Myocyte (in vitro differentiated cells): Measurements from ENCODE around the gene TAPT1. TPM values are rescaled to one million over a fixed set of nuclear protein-coding genes. Genes with fewer than 3 reads are reported as not detected.

Source experiments
- DNase-seq: peaks from one replicate; pipeline ENCODE4 v3.0.0-alpha.2; 2012; ENCODE audit warnings: low read depth
- polyA plus RNA-seq: library from polyadenylated mRNA; unstranded; fragments of >200 nt; gene quantifications from one replicate; pipeline ENCODE4 v1.2.1, GENCODE V29; 2012; ENCODE audit warnings: missing spikeins
- total RNA-seq: library from RNA; depleted of rRNA; stranded (reverse); fragments of >200 nt; gene quantifications from 2 replicates; pipeline ENCODE4 v1.2.3, GENCODE V29; 2014

The TAPT1 gene
- 15.5 and 17.1 TPM in 2 replicates for total RNA-seq
- 9.1 TPM for polyA plus RNA-seq

GRCh38 chr4:16225863-16226815, at the start of gene TAPT1:
Gene TAPT1, minus strand, starts transcription at chr4:16226471. Its CDS starts 14 bp downstream, at chr4:16226457.
- DNase-seq: peak; percentile 77

DNA sequence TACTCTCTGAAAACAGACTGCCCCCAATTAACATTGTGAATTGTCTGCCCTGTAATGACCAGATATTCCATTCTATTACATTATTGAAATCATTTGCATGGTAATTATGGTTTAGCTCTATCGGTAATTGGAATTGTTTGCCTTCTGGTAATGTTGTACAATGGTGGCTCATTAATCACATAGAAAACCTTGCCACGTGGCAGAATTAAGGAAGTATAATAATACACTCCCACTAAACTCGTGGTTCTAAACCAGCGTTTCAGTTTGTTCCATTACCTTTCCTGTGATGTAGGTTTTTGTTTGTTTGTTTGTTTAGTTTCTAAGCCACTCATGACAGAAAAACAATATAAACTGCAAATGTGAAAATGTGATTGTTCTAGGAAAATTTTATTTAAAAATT, 45.1 kb upstream of the TAPT1 start:
- DNase-seq: no peak

DNA sequence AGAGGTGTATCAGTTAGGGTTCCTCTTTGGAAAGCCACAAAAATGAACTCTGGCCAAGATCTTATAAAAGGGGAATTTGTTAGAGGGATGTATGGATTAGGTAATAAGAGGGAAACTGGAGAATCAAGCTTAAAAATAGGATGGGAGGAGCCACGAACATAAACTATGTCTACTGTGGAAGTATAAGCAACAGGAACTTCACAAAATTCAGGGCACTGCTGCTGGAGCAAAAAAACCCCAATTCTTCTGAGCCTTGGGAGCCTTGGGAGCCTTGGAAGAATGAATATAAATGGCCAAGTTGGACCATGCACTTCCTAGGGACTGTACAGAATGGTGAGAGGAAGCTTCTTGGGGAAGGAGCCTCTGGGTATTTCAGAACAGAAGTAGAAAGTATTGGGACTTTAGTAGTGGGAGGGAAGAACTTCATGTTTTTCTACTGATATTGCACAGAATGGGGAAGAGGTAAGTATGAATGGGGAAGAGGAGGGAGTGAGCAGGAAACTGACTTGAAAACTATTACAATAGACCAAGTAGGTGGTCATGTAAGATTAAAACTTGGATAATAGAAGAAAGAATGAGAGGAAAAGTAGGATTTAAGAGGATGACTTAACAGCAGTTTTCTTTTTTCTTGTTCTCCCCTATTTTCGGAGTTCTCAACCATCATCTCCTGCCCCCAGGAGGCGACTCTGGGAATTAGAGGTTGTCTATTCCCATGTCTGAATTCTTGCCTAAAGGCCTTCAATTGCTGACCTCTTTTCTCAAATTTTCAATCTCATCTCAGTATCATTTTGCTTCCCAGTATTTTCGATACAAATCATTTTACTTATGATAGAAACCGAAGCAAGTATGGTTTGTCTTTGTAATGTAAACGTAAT, 44.4 kb upstream of the TAPT1 start:
- no peak for DNase-seq

GRCh38 chr4:16269742-16270453, 43.6 kb upstream of the TAPT1 start:
- DNase-seq: peak; percentile 60

DNA sequence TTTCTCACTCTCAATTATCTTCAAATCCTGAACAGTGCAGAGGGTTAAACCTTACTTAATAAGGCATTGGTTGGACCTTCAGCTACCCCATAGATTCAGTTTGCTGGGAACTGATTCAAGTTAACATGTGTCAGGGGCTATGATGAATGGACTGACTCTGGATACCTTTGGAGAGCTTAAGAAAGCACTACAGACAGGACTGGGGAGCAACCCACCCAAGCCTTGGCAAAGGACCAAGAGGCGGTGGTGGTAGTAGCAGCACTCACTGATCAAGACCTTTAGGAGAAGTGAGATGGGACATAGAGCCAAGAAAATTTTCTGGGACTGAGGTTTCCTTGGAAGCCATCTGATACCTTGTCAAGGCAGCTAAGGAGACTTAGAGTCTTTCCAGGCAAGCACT, 43.0 kb upstream of the TAPT1 start:
- DNase-seq: no peak

- DNase-seq: no peak
Observed at GRCh38 chr4:16268290-16268689, 42.0 kb upstream of the TAPT1 start.

- DNase-seq: no peak
Observed at GRCh38 chr4:16267639-16268038, 41.4 kb upstream of the TAPT1 start.

DNA sequence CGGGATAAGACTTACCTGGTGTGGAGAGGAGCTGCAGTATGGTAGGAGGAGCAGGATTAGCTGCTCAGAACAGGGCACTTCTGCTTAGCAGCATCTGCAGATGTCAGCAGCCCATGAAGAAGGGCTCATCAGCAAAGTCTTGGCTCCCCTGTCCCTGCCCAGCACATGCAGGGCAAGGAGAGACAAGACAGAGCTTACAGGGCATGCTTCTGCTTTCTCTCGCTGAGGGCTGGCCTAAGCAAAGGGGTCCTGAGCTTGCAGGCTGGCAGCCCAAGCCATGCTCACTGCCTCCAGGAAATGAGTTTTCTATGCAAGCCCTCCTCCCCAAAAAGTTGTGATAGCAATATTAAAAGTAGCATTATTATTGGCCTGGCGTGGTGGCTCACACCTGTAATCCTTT, 39.5 kb upstream of the TAPT1 start:
- no peak for DNase-seq

DNA sequence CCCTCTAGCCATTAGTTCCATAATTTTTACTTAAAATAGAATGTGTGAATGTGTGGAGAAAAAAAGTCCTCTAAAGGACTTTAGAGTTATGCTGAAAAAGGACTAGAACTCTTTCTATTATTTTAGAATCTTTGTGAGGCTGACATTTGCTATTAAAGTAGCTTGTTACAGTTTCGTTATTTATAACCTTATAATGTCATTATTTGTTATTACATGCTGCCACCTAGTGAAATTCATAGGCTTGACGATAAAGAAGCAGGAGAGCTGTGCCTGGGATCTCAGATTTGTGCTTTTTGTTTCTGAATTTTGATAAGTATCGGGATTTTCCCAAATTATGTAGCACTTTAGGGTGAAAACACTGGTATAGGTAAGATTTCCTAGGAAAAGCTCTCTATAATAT, 38.5 kb upstream of the TAPT1 start:
- DNase-seq: peak; percentile 62

DNA sequence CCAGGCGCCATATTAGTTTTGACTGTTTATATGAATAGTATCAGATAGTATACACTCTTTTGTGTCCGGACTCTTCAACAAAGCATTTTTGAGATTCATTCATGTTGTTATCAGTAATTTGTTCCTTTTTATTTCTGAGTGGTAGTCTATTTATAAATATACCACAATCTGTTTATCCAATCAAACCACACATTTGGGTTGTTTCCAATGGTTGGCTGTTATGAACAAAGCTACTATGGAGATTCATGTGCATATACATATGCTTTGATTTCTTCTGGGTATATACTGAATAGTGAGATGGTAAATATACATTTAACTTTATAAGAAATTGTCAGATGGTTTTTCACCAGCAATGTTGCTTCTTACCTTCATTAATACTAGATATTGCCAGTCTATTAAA, 36.8 kb upstream of the TAPT1 start:
- DNase-seq: peak; percentile 47

- DNase-seq: no peak
Observed at GRCh38 chr4:16262188-16262587, 35.9 kb upstream of the TAPT1 start.

DNA sequence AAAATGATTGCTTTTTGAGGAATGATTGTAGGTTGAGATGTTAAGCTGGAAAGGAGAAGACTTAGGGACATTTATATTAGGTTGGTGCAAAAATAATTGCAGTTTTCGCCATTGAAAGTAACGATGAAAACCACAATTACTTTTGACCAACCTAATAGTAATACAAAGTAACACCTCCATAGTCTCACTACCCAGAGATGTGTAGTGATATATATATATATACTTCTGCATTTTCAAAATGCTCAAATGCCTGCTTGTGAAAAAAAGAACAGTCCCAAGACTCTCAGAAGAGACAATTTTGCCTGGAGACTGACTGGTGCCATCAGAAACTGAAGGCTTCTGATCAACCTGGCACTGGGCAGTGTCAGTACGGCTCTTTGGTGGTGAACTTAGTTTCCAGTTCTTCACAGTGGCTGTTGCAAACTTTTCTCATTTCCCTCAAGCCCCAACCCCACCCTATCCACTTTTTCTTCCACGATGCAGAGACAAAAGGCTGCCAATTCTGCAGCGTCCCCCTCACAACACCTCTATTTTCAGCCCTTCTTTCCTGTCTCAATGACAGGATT, 35.1 kb upstream of the TAPT1 start:
- no peak for DNase-seq

- no peak for DNase-seq
Observed at GRCh38 chr4:16259889-16260246, 33.6 kb upstream of the TAPT1 start.

- DNase-seq: no peak
Observed at GRCh38 chr4:16259241-16259888, 33.1 kb upstream of the TAPT1 start.

DNA sequence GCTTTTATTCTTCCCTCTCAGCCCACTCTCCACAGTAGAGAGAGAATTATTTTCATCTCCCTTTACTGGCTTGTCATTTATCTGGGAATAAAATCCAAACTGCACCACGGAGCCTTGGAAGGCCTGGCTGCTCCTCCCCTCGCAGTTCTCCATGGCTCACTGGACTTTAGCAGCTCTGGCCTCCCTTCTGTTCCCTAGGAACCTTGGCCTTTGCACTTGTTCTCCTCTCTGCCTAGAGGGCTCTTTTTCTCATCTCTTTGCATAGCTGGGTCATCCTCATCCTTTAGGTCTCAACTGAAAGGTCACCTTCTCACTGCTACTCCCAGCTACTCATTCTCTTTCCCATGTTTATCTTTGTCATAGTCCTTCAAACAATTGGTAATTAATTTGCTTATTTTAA, 31.3 kb upstream of the TAPT1 start:
- DNase-seq: no peak

DNA sequence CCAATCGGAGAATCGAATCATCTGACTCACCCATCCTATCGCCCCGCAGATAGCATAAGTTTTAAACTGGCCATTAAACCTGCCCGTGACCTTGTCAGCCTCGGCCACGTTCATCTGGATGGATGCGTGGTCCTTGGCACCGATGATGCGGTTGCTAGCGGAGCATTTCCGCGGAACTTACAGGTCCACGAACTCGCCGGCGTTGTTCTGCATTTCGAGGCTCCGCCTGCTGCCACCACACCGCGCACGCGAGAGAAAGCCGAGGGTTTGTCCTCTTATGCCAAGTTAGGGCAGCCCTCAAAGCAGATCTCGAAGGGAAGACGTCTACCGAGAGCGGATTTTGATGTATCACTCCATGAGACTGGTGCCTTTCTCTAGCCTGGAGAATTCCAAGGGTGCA, 30.1 kb upstream of the TAPT1 start:
- no peak for DNase-seq

- no peak for DNase-seq
Observed at GRCh38 chr4:16255730-16256129, 29.5 kb upstream of the TAPT1 start.

- DNase-seq: peak; percentile 39
Observed at GRCh38 chr4:16253127-16253960, 27.1 kb upstream of the TAPT1 start.

- no peak for DNase-seq
Observed at GRCh38 chr4:16250661-16251365, 24.5 kb upstream of the TAPT1 start.
